ENCODE measurements around the gene EVA1B. TPM values are rescaled to one million over a fixed set of nuclear protein-coding genes. Genes with fewer than 3 reads are reported as not detected.

Gene EVA1B
- total and polyA plus RNA-seq, 2 of the 13 experiments (the other 11 are each of a cell fraction or from before 2014, with no cell fraction given): 3.9 to 6.6 TPM

GRCh38 chr1:36279789-36280296 is 43.6 kb downstream of the EVA1B start (continued):
- TF ChIP-seq MAF1 (CRISPR knock-in tag; IDR thresholded peaks at IDR 0.05; ENCODE audit: borderline replicate concordance): no peak
- TF ChIP-seq SPEN (CRISPR knock-in tag; IDR thresholded peaks at IDR 0.05; ENCODE audit: low read depth): no peak
- no peak for TF ChIP-seq ZNF660 (CRISPR knock-in tag; IDR thresholded peaks at IDR 0.05; ENCODE audit: borderline replicate concordance, low read depth)
- TF ChIP-seq ZFP36L1 (CRISPR knock-in tag; IDR thresholded peaks at IDR 0.05): no peak

DNA sequence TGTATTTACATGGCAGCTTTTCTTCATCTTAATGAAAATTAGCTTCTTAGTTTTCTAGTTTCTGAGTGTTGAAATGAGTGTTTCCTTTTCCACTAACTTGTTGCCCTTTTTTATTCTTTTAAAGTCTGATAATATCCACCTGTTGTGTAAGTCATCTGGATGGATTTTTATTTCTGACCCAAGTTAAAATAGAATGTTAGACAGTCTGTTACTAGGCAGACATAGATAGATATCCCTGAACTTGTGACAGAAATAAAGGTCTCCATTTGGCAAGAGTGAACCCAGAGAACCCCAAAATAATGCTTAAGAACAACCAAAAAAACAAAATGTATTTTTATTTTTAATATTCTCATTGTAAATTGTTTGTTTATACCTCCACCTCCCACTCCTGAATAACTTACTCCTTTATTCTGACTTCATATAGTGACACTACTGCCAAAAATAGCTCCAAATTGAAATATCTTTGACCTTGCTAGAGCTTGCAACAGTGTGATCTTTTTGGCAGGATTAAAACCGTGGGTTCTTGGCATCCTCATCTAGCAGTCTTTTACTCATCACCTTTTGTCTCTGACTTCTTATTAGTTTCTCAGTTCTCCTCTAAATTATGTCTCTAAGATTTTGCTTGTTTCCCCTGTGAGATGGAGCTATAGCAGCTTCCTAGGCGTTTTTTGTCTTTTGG is 44.2 kb downstream of the EVA1B start:
- no TSS peak for BruUV-seq (replicated peaks)
- no peak overlapping the region for H3K4me3 ChIP-seq (replicated peaks in 1 of 3; ENCODE audit: insufficient read depth in 1 of 3, low read depth in 2 of 3, low read length in 3 of 3)
- no peak overlapping the region for H3K9ac ChIP-seq (ENCODE audit: insufficient read depth, low read depth, low read length)
- peaks cover 0 to 39% of the 10 kb centered on the region in 2 experiments; a peak in 4 of 5 replicates for H3K36me3 ChIP-seq (replicated peaks in 1 of 2; ENCODE audit: control insufficient read depth in 1 of 2, insufficient read depth in 2 of 2, low read length in 2 of 2)
- DNase-seq (ENCODE audit: low spot score) (no peak), ATAC-seq (no peak), FAIRE-seq (no peak)
- no peak overlapping the region for H3K4me2 ChIP-seq (ENCODE audit: low read depth, low read length)
- no peaks in the 10 kb centered on the region for H3K4me1 ChIP-seq (ENCODE audit: insufficient read depth, low read length)
- no peak overlapping the region for H3K27ac ChIP-seq (ENCODE audit: extremely low read length, insufficient read depth, low read length)
- WGBS (ENCODE audit: low lambda C conversion rate): 89% methylated on average over 2 of the region's 2 CpGs
- intact Hi-C loops (cut with micrococcal nuclease; ENCODE audit: unreplicated experiment): no loop called here
- H3K79me2 ChIP-seq (ENCODE audit: insufficient read depth, low read length): peaks cover 42% of the 10 kb centered on the region
- no peak overlapping the region for H2AFZ ChIP-seq (ENCODE audit: low read length)
- in situ Hi-C loops (cut with HindIII; ENCODE audit: extremely low pct_ligation_motif_present, low pct_unique_long_range_greater_than_20kb): no loop called here
- no peaks in the 10 kb centered on the region for H4K20me1 ChIP-seq (ENCODE audit: insufficient read depth, low read length)
- POLR2A ChIA-PET: interaction anchor here (0.9 kb wide), 1 partner anchor 31 kb away, joined by 3 read pairs; no protein-coding TSS in a partner anchor
- no peaks in the 10 kb centered on the region for H3K27me3 ChIP-seq (ENCODE audit: control insufficient read depth in 1 of 2, insufficient read depth in 2 of 2, low read length in 2 of 2)
- CTCF ChIA-PET (ENCODE audit: low intra/inter-chr PET ratio, low total read pairs): no interaction called here
- H3K9me3 ChIP-seq (ENCODE audit: low read length): no peaks in the 10 kb centered on the region
- TF ChIP-seq, protein P1, sequence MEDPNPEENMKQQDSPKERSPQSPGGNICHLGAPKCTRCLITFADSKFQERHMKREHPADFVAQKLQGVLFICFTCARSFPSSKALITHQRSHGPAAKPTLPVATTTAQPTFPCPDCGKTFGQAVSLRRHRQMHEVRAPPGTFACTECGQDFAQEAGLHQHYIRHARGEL (CRISPR knock-in tag; IDR thresholded peaks at IDR 0.05): no peak
- no peak for TF ChIP-seq ZNF629 (CRISPR knock-in tag; conservative IDR thresholded peaks at IDR 0.05)
- TF ChIP-seq FOXA1 (IDR thresholded peaks at IDR 0.05): no peak
- no peak for TF ChIP-seq FOXA1 (CRISPR knock-in tag; IDR thresholded peaks at IDR 0.05)
- TF ChIP-seq RXRB (CRISPR knock-in tag; IDR thresholded peaks at IDR 0.05; ENCODE audit: borderline replicate concordance): no peak
- TF ChIP-seq, protein P2, sequence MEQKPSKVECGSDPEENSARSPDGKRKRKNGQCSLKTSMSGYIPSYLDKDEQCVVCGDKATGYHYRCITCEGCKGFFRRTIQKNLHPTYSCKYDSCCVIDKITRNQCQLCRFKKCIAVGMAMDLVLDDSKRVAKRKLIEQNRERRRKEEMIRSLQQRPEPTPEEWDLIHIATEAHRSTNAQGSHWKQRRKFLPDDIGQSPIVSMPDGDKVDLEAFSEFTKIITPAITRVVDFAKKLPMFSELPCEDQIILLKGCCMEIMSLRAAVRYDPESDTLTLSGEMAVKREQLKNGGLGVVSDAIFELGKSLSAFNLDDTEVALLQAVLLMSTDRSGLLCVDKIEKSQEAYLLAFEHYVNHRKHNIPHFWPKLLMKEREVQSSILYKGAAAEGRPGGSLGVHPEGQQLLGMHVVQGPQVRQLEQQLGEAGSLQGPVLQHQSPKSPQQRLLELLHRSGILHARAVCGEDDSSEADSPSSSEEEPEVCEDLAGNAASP (CRISPR knock-in tag; IDR thresholded peaks at IDR 0.05; ENCODE audit: borderline replicate concordance): no peak
- no peak for TF ChIP-seq ZNF263 (CRISPR knock-in tag; IDR thresholded peaks at IDR 0.05)
- TF ChIP-seq ZNF780A (CRISPR knock-in tag; IDR thresholded peaks at IDR 0.05): no peak
- TF ChIP-seq AGO1 (IDR thresholded peaks at IDR 0.05; ENCODE audit: low read depth, low read length, poor library complexity, severe bottlenecking): no peak
- no peak for TF ChIP-seq RFXAP (CRISPR knock-in tag; IDR thresholded peaks at IDR 0.05; ENCODE audit: borderline replicate concordance)
- TF ChIP-seq, protein P3, sequence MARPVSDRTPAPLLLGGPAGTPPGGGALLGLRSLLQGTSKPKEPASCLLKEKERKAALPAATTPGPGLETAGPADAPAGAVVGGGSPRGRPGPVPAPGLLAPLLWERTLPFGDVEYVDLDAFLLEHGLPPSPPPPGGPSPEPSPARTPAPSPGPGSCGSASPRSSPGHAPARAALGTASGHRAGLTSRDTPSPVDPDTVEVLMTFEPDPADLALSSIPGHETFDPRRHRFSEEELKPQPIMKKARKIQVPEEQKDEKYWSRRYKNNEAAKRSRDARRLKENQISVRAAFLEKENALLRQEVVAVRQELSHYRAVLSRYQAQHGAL (CRISPR knock-in tag; IDR thresholded peaks at IDR 0.05; ENCODE audit: not compliant biosample characterization): no peak
- TF ChIP-seq MYPOP (CRISPR knock-in tag; IDR thresholded peaks at IDR 0.05): no peak
- TF ChIP-seq ZNF782 (CRISPR knock-in tag; IDR thresholded peaks at IDR 0.05; ENCODE audit: borderline replicate concordance): no peak
- TF ChIP-seq SOX5 (CRISPR knock-in tag; IDR thresholded peaks at IDR 0.05; ENCODE audit: borderline replicate concordance): no peak
